ENCODE measurements around the gene CLIP3.

- TF ChIP-seq EZH2 (IDR thresholded peaks at IDR 0.05; ENCODE audit: borderline replicate concordance, low read depth, low read length, poor library complexity, severe bottlenecking) (no peak), CTCF (conservative IDR thresholded peaks at IDR 0.05; ENCODE audit: low read depth, low read length) (no peak)
These were observed 59.2 kb downstream of the CLIP3 start for GRCh38 chr19:35973487-35973886.

All from A673 (cell line).